H1 (cell line): Measurements from ENCODE around the gene SLC25A26. TPM values are rescaled to one million over a fixed set of nuclear protein-coding genes. Genes with fewer than 3 reads are reported as not detected.

Source experiments
- CTCF ChIA-PET: fragments of 300-600 bp; sonication (Branson Sonifier 250); formaldehyde crosslinking; loops from one replicate; lab custom pipeline; 2021; ENCODE audit not compliant: partially characterized antibody; lab: Charles Lee
- POLR2A ChIA-PET: fragments of 300-600 bp; sonication (Branson Sonifier 250); formaldehyde crosslinking; loops from one replicate; lab custom pipeline; 2021; ENCODE audit warnings: inconsistent platforms; ENCODE audit not compliant: partially characterized antibody; lab: Charles Lee
- DNase-seq, 2 experiments: peaks; one replicate each; pipeline versions ENCODE4 v3.0.0 to v3.0.0-alpha.2; 2010 to 2022; ENCODE audit warnings: low spot score in 2 of 2, low read depth in 1 of 2, mixed read lengths in 1 of 2
- FAIRE-seq: peaks from 2 replicates; lab custom pipeline; 2011; peaks lifted over from hg19 to GRCh38; lab: Jason Lieb, UNC
- H2AFZ ChIP-seq: 2 replicates; pipeline ENCODE4 v1.8.1; 2012; ENCODE audit warnings: low read length, inconsistent platforms
- H2AK5ac ChIP-seq: 2 replicates; pipeline ENCODE4 v1.6.1; 2013; ENCODE audit warnings: low read depth, low read length
- H2BK120ac ChIP-seq: replicated peaks from 2 replicates; pipeline ENCODE3; 2013; ENCODE audit warnings: low read depth, low read length, inconsistent platforms
- H2BK12ac ChIP-seq: 2 replicates; pipeline ENCODE4 v1.6.1; 2013; ENCODE audit warnings: low read depth, low read length
- H2BK15ac ChIP-seq: 2 replicates; pipeline ENCODE4 v1.6.1; 2013; ENCODE audit warnings: low read length
- H2BK20ac ChIP-seq: 2 replicates; pipeline ENCODE4 v1.6.1; 2013; ENCODE audit warnings: low read length
- H2BK5ac ChIP-seq: 2 replicates; pipeline ENCODE4 v1.6.1; 2013; ENCODE audit warnings: low read depth, low read length
- H3K14ac ChIP-seq: 2 replicates; pipeline ENCODE4 v1.6.1; 2013; ENCODE audit warnings: inconsistent platforms; ENCODE audit not compliant: insufficient read length
- H3K18ac ChIP-seq: 2 replicates; pipeline ENCODE4 v1.6.1; 2013; ENCODE audit warnings: low read length; ENCODE audit errors: extremely low read depth
- H3K23ac ChIP-seq: 2 replicates; pipeline ENCODE4 v1.6.1; 2013; ENCODE audit warnings: inconsistent platforms; ENCODE audit not compliant: insufficient read length
- H3K23me2 ChIP-seq: 2 replicates; pipeline ENCODE4 v1.6.1; 2013; ENCODE audit warnings: low read depth, low read length
- H3K27ac ChIP-seq: 2 replicates; pipeline ENCODE4 v1.6.1; 2011; ENCODE audit warnings: low read depth, low read length, inconsistent platforms
- H3K27me3 ChIP-seq, 4 experiments: replicated peaks in 1 of 4; 1 replicate in 1 of 4; 2 replicates in 3 of 4; pipeline versions ENCODE4 v1.6.1 to v1.8.1; 2011 to 2013; ENCODE audit warnings: low read length in 3 of 4, mild to moderate bottlenecking in 3 of 4, inconsistent platforms in 2 of 4, mixed read lengths in 2 of 4, moderate library complexity in 1 of 4; ENCODE audit not compliant: control insufficient read depth in 3 of 4, insufficient read depth in 3 of 4; ENCODE audit errors: extremely low read depth in 1 of 4
- H3K36me3 ChIP-seq, 4 experiments: 2 replicates each; pipeline versions ENCODE4 v1.6.1 to v1.8.1; 2011 to 2013; ENCODE audit warnings: mild to moderate bottlenecking in 4 of 4, low read length in 3 of 4, moderate library complexity in 2 of 4, control low read depth in 1 of 4, inconsistent platforms in 1 of 4; ENCODE audit not compliant: insufficient read depth in 4 of 4, control insufficient read depth in 2 of 4
- H3K4ac ChIP-seq: replicated peaks from 2 replicates; pipeline ENCODE3; 2013; ENCODE audit warnings: low read length, low read depth, mixed read lengths, inconsistent platforms; ENCODE audit not compliant: insufficient read length
- H3K4me1 ChIP-seq, 4 experiments: replicated peaks in 1 of 4; 1 replicate in 1 of 4; 2 replicates in 3 of 4; pipeline versions ENCODE4 v1.6.1 to v1.8.1; 2011 to 2013; ENCODE audit warnings: low read length in 3 of 4, inconsistent platforms in 2 of 4, mixed read lengths in 1 of 4; ENCODE audit not compliant: insufficient read depth in 4 of 4, control insufficient read depth in 3 of 4
- H3K4me2 ChIP-seq, 2 experiments: 2 replicates each; pipeline versions ENCODE4 v1.6.1 to v1.8.1; 2011 to 2013; ENCODE audit warnings: low read depth in 2 of 2, low read length in 2 of 2, control low read depth in 1 of 2, inconsistent platforms in 1 of 2, mild to moderate bottlenecking in 1 of 2; ENCODE audit not compliant: insufficient read depth in 1 of 2
- H3K4me3 ChIP-seq, 4 experiments: fragments of 200-600, 300-600 bp in 1 of 4; sonication (generic), shearing (Covaris generic), sonication (Bioruptor Twin) in 1 of 4; 2 replicates each; pipeline versions ENCODE4 v1.5.1 to v1.8.1; 2011 to 2016; ENCODE audit warnings: low read length in 4 of 4, low read depth in 3 of 4, control low read depth in 2 of 4, inconsistent platforms in 2 of 4, mild to moderate bottlenecking in 2 of 4, mixed read lengths in 1 of 4, moderate library complexity in 1 of 4; ENCODE audit not compliant: insufficient read depth in 2 of 4; ENCODE audit errors: extremely low read depth in 1 of 4
- H3K56ac ChIP-seq: replicated peaks from 2 replicates; pipeline ENCODE3; 2013; ENCODE audit warnings: low read depth, mild to moderate bottlenecking, mixed read lengths, low read length, inconsistent platforms; ENCODE audit not compliant: insufficient read length
- H3K79me1 ChIP-seq: 2 replicates; pipeline ENCODE4 v1.6.1; 2013; ENCODE audit warnings: low read depth, low read length, control low read depth
- H3K79me2 ChIP-seq, 2 experiments: 2 replicates each; pipeline versions ENCODE4 v1.6.1 to v1.8.1; 2012 to 2013; ENCODE audit warnings: low read length in 2 of 2, mild to moderate bottlenecking in 2 of 2, inconsistent platforms in 1 of 2; ENCODE audit not compliant: insufficient read depth in 2 of 2, control insufficient read depth in 1 of 2
- H3K9ac ChIP-seq, 4 experiments: replicated peaks in 1 of 4; 1 replicate in 1 of 4; 2 replicates in 3 of 4; pipeline versions ENCODE4 v1.6.1 to v1.8.1; 2011 to 2013; ENCODE audit warnings: low read depth in 3 of 4, low read length in 3 of 4, control low read depth in 2 of 4, mild to moderate bottlenecking in 2 of 4, moderate library complexity in 2 of 4, inconsistent platforms in 1 of 4; ENCODE audit errors: extremely low read depth in 1 of 4
- H3K9me3 ChIP-seq, 2 experiments: 2 replicates each; pipeline versions ENCODE4 v1.6.1 to v1.8.1; 2012 to 2013; ENCODE audit warnings: mild to moderate bottlenecking in 2 of 2, moderate library complexity in 2 of 2, control low read depth in 1 of 2, inconsistent platforms in 1 of 2, low read depth in 1 of 2, low read length in 1 of 2, mixed read lengths in 1 of 2; ENCODE audit not compliant: insufficient read depth in 2 of 2
- H4K20me1 ChIP-seq, 2 experiments: replicated peaks in 1 of 2; 2 replicates each; pipeline versions ENCODE3 to v1.8.1; 2011 to 2013; ENCODE audit warnings: inconsistent platforms in 2 of 2, low read length in 2 of 2, mild to moderate bottlenecking in 1 of 2; ENCODE audit not compliant: insufficient read depth in 2 of 2, control insufficient read depth in 1 of 2
- H4K5ac ChIP-seq: 2 replicates; pipeline ENCODE4 v1.6.1; 2013; ENCODE audit warnings: low read length, low read depth, mixed read lengths, inconsistent platforms; ENCODE audit not compliant: insufficient read length
- H4K8ac ChIP-seq: 2 replicates; pipeline ENCODE4 v1.8.0; 2013; ENCODE audit warnings: mild to moderate bottlenecking, moderate library complexity, low read length, inconsistent platforms; ENCODE audit not compliant: insufficient read depth; ENCODE audit errors: extremely low read depth
- H4K91ac ChIP-seq: replicated peaks from 2 replicates; pipeline ENCODE3; 2013; ENCODE audit warnings: low read length, mixed read lengths, inconsistent platforms; ENCODE audit not compliant: insufficient read length
- ATF3 ChIP-seq: IDR thresholded peaks from 2 replicates; pipeline ENCODE4 v1.6.1; 2011; ENCODE audit warnings: low read depth, mild to moderate bottlenecking, low read length; ENCODE audit not compliant: insufficient read depth
- CBX8 ChIP-seq: fragments of 300-800, 300-1000 bp; sonication (generic); IDR thresholded peaks from 2 replicates; pipeline ENCODE4 v1.7.1; 2016; ENCODE audit warnings: low read depth, low read length, borderline replicate concordance
- CREB1 ChIP-seq: IDR thresholded peaks from 2 replicates; pipeline ENCODE4 v1.6.1; 2012; ENCODE audit warnings: inconsistent platforms
- EGR1 ChIP-seq: IDR thresholded peaks from 2 replicates; pipeline ENCODE4 v1.6.1; 2011; ENCODE audit warnings: low read depth, low read length, borderline replicate concordance
- FOSL1 ChIP-seq: IDR thresholded peaks from 2 replicates; pipeline ENCODE4 v1.6.1; 2011; ENCODE audit warnings: mild to moderate bottlenecking, low read depth, low read length, moderate library complexity; ENCODE audit not compliant: insufficient read depth
- JUN ChIP-seq: IDR thresholded peaks from 2 replicates; pipeline ENCODE4 v1.6.1; 2011; ENCODE audit warnings: low read depth, mild to moderate bottlenecking, improper control_type of control experiment, low read length
- MAX ChIP-seq: IDR thresholded peaks from 2 replicates; pipeline ENCODE4 v1.6.1; 2012; ENCODE audit warnings: inconsistent platforms
- NANOG ChIP-seq: IDR thresholded peaks from 2 replicates; pipeline ENCODE4 v1.6.1; 2011; ENCODE audit warnings: low read length, low read depth, mild to moderate bottlenecking, inconsistent platforms; ENCODE audit not compliant: insufficient read depth, poor library complexity, severe bottlenecking
- PHF8 ChIP-seq: fragments of 200-600 bp; sonication (generic); conservative IDR thresholded peaks from 2 replicates; pipeline ENCODE4 v1.7.1; 2012; ENCODE audit warnings: low read depth, mild to moderate bottlenecking, inconsistent platforms, low read length, moderate library complexity
- RAD21 ChIP-seq, 2 experiments: IDR thresholded peaks in 1 of 2; conservative IDR thresholded peaks in 1 of 2; 2 replicates each; pipeline ENCODE4 v1.6.1; 2011; ENCODE audit warnings: low read depth in 2 of 2, low read length in 2 of 2, improper control_type of control experiment in 1 of 2, inconsistent platforms in 1 of 2, mild to moderate bottlenecking in 1 of 2, moderate library complexity in 1 of 2
- SP2 ChIP-seq: IDR thresholded peaks from 2 replicates; pipeline ENCODE4 v1.6.1; 2012; ENCODE audit warnings: mild to moderate bottlenecking, low read length, inconsistent platforms
- USF2 ChIP-seq: IDR thresholded peaks from 2 replicates; pipeline ENCODE4 v1.6.1; 2011; ENCODE audit warnings: low read length, improper control_type of control experiment
- WGBS, 2 experiments: shearing (Covaris generic) in 1 of 2; methylation state at CpG; one replicate each; pipeline versions ENCODE4 v1.1.6 to v1.1.7; 2013 to 2015; ENCODE audit warnings: low lambda C conversion rate in 2 of 2, mixed read lengths in 2 of 2, inconsistent platforms in 1 of 2, low coverage in 1 of 2, missing lambda C conversion rate in 1 of 2; ENCODE audit not compliant: insufficient replicate concordance in 2 of 2, insufficient coverage in 1 of 2, insufficient read length in 1 of 2; ENCODE audit errors: extremely low coverage in 1 of 2, missing lambda C conversion rate in 1 of 2; 5-methylcytosine and 5-hydroxymethylcytosine counted together
- polyA plus RNA-seq, 7 experiments: library from polyadenylated mRNA; depleted of rRNA in 3 of 7; stranded (reverse) in 5 of 7; unstranded in 2 of 7; fragments of >200 nt in 5 of 7; fragments of 200-250 nt in 2 of 7; gene quantifications; 1 replicate in 5 of 7; 2 replicates in 1 of 7; 4 replicates in 1 of 7; pipeline versions ENCODE4 v1.2.1 to v1.2.3, GENCODE V29; 2011 to 2013; ENCODE audit warnings: missing spikeins in 2 of 7, mixed read lengths in 2 of 7
- total RNA-seq: library from RNA; stranded (reverse); fragmentation: NEBNext Ultra II Directional; extraction: Animal tissue kit (Norgen Biotek cat#: 25700); gene quantifications from 2 replicates; pipeline ENCODE4 v1.2.1, GENCODE V29; 2021

The SLC25A26 gene
- total and polyA plus RNA-seq, 2 of the 8 experiments (the other 6 are each of a cell fraction or from before 2014, with no cell fraction given): 30.0 to 37.0 TPM

- Histone ChIP-seq H3K9ac (no peak overlapping the region), H3K27me3 (no peaks in the 10 kb centered on the region), H4K8ac (no peak overlapping the region), H2BK20ac (no peak overlapping the region), H3K79me2 (no peaks in the 10 kb centered on the region; a peak in 1 of 4 replicates), H2BK12ac (no peak overlapping the region), H2AFZ (no peak overlapping the region), H3K4me3 (no peak overlapping the region), H3K4ac (no peak overlapping the region), H3K79me1 (no peaks in the 10 kb centered on the region), H4K5ac (no peak overlapping the region), H3K36me3 (no peaks in the 10 kb centered on the region), H2BK5ac (no peak overlapping the region), H3K56ac (no peak overlapping the region), H3K18ac (no peak overlapping the region), H3K23ac (no peak overlapping the region), H3K14ac (no peak overlapping the region), H2BK120ac (no peak overlapping the region), H3K4me1 (no peaks in the 10 kb centered on the region), H4K91ac (no peak overlapping the region), H3K23me2 (no peaks in the 10 kb centered on the region), H3K4me2 (no peak overlapping the region), H3K9me3 (no peaks in the 10 kb centered on the region), H3K27ac (no peak overlapping the region), H2AK5ac (no peak overlapping the region), H4K20me1 (no peaks in the 10 kb centered on the region), H2BK15ac (no peak overlapping the region)
- DNase-seq (no peak), FAIRE-seq (no peak)
- WGBS, 2 experiments: 87% methylated on average over 1 of the region's 1 CpG; no CpG with 5 or more reads in 1 of the 2 experiments
- CTCF ChIA-PET: interaction anchor here (0.5 to 1.9 kb wide), 6 partner anchors 7 to 80 kb away, joined by 3 to 6 read pairs (median 4); no protein-coding TSS in a partner anchor
- POLR2A ChIA-PET: no interaction called here
- TF ChIP-seq CBX8: no peak
- no peak for TF ChIP-seq JUN
- no peak for TF ChIP-seq NANOG
- no peak for TF ChIP-seq SP2
- TF ChIP-seq USF2: no peak
- TF ChIP-seq FOSL1: no peak
- TF ChIP-seq MAX: no peak
- no peak for TF ChIP-seq CREB1
- TF ChIP-seq EGR1: no peak
- TF ChIP-seq ATF3: no peak
- no peak for TF ChIP-seq RAD21 (IDR thresholded peaks at IDR 0.05 in 1 of 2, conservative IDR thresholded peaks at IDR 0.05 in 1 of 2; ENCODE audit: low read depth in 2 of 2, low read length in 2 of 2)
- TF ChIP-seq PHF8: no peak
These were observed 77.8 kb downstream of the SLC25A26 start for GRCh38 chr3:66298591-66298990.
